ENCODE measurements around the gene RPS21.

Gene RPS21

GRCh38 chr20:62387933-62388635 lies 1.2 kb downstream of the RPS21 start:
- DNase-seq (ENCODE audit: insufficient read length), result no peak
- FAIRE-seq, result no peak
- TF ChIP-seq TAF1 (IDR thresholded peaks at IDR 0.05; ENCODE audit: borderline replicate concordance, low read depth, low read length) (no peak), POLR2AphosphoS5 (IDR thresholded peaks at IDR 0.05; ENCODE audit: low read depth, low read length) (no peak; the same call in 1 of the 2 replicates), POLR2A (IDR thresholded peaks at IDR 0.05; ENCODE audit: low read depth, low read length) (no peak)

- no peak for DNase-seq (ENCODE audit: insufficient read length)
- FAIRE-seq, result no peak
- TF ChIP-seq POLR2AphosphoS5 (IDR thresholded peaks at IDR 0.05; ENCODE audit: low read depth, low read length) (peak; percentile 85), TAF1 (IDR thresholded peaks at IDR 0.05; ENCODE audit: borderline replicate concordance, low read depth, low read length) (no peak), POLR2A (IDR thresholded peaks at IDR 0.05; ENCODE audit: low read depth, low read length) (peak; percentile 59; the same call in 1 of the 2 replicates)
Observed at GRCh38 chr20:62388839-62389600, 2.1 kb downstream of the RPS21 start.

DNA sequence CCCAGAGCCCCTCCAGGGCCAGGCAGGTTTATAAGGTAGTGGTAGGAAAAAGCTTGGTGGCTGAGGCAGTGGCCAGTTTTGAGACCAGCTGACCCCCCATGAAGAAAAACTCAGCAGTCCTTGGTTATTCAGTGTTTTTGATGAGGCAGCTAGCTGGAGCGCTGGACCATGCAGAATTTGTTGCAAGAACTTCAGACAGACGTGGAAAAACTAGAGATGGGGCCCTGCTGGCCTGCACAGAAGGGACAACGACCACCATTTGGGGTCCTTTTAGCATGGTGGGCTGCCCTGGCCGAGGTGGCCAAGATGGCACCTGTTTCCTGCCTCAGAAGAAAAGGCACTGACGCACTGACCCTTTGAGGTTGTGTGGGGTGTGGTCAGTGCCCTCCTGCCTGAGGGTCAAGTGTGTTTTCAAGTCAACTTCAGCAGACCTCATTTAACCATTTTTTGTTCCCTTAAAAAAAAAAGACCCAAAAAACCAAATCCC lies 2.7 kb downstream of the RPS21 start:
- FAIRE-seq, result no peak
- DNase-seq (ENCODE audit: insufficient read length), result no peak
- TF ChIP-seq TAF1 (IDR thresholded peaks at IDR 0.05; ENCODE audit: borderline replicate concordance, low read depth, low read length) (no peak), POLR2AphosphoS5 (IDR thresholded peaks at IDR 0.05; ENCODE audit: low read depth, low read length) (no peak; the same call in 1 of the 2 replicates), POLR2A (IDR thresholded peaks at IDR 0.05; ENCODE audit: low read depth, low read length) (no peak; the same call in 1 of the 2 replicates)

DNA sequence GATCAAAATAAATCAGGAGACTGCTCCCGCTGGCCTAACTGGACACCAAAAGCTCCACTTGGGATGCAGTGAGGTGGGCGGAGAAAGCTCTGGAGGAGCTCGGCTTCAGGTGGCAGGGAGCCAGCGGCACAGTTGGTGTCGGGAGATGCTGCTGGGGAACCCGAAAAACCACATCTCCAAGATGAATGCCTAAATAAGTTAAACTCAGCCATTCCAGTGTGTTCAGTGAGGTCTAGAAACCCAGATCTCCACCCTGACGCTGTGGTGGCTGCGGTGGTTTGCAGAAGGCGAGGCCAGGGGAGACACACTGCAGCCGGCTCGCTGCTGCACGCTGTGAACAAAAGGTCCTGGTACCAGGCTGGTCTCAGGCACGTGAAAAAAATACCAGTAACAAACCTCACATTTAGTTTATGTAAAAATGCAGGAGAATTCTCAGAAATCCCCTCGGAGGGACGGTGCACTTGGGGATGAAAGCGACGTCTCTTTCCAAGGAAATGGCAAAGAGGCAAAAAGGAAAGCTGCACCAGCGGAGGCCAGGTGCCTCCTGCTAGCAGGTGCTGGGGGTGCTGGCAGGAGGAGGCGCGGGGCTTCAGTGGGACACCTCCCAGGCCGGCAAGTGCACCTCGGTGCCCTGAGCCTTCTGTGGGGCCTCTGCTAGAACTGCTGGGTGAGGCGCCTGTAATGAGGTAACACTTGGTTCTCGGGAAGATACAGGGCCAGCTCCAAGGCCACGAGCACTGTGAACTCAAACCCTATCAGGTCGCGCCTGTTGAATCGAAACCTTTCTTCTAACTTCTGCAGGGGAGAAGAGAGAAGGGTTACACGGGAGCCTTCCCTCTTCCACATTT lies 3.6 kb downstream of the RPS21 start:
- DNase-seq (ENCODE audit: insufficient read length) (no peak), FAIRE-seq (no peak)
- no peak; the same call in none of the 2 replicates for TF ChIP-seq POLR2A (IDR thresholded peaks at IDR 0.05; ENCODE audit: low read depth, low read length)
- no peak for TF ChIP-seq TAF1 (IDR thresholded peaks at IDR 0.05; ENCODE audit: borderline replicate concordance, low read depth, low read length)
- TF ChIP-seq POLR2AphosphoS5 (IDR thresholded peaks at IDR 0.05; ENCODE audit: low read depth, low read length), result no peak; the same call in 1 of the 2 replicates

- DNase-seq (ENCODE audit: insufficient read length) (no peak), FAIRE-seq (no peak)
- TF ChIP-seq POLR2A (IDR thresholded peaks at IDR 0.05; ENCODE audit: low read depth, low read length) (no peak), POLR2AphosphoS5 (IDR thresholded peaks at IDR 0.05; ENCODE audit: low read depth, low read length) (peak; percentile 45; the same call in 1 of the 2 replicates)
Observed at GRCh38 chr20:62391165-62392076, 4.5 kb downstream of the RPS21 start.

DNA sequence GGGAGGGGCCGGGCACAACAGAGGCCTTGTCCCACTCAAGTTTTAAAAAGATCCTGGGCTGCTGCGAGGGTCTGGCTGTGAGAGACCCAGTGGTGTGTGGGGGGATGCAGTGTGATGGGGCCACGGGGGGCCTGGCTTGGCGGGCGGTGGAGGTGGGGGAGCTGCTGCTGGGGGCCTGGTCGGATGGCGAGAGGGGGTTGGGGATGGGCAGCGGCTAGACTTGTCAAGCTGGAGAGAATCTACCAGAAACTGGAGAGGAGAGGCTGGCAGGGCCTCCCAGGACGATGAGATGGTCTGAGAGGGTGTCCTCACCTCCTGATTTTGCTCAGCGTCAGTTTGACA lies 5.1 kb downstream of the RPS21 start:
- no peak for FAIRE-seq
- TF ChIP-seq TAF1 (IDR thresholded peaks at IDR 0.05; ENCODE audit: borderline replicate concordance, low read depth, low read length) (no peak), POLR2AphosphoS5 (IDR thresholded peaks at IDR 0.05; ENCODE audit: low read depth, low read length) (peak; percentile 3; the same call in 1 of the 2 replicates), POLR2A (IDR thresholded peaks at IDR 0.05; ENCODE audit: low read depth, low read length) (no peak)
- no peak for DNase-seq (ENCODE audit: insufficient read length)

DNA sequence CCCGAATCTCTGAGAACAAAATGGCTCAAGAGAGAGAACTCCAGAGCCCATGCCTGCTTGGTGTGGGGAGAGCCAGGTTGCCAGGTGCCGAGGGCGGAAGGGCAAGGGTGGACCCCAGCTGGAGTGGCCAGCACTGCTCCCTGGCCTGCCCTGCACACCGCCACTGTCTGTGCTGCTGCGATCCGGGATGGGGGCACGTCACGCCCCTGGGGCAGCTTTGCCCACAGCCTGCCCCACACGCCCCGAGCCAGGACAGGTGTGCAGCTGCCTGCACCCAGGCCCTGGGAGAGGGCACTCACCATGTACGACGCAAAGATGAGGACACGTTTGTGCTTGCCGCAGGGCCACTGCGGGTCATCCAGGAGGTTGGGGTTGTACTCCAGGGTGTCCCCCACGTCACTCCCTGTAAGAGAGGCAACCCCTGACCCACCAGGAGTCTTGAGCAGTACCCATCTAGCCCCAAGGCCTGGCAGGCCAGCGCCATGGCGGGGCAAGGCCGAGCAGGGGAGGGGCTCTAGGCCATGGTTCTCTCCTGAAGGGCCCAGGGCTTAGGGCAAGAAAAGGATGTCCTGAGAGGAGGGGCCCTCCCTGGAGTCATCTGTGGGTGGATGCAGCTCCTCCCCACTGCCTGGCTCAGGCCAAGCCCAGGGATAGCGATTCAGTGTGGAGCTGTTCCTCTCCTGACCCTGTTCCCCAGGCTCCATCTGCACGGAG lies 5.9 kb downstream of the RPS21 start:
- no peak for TF ChIP-seq POLR2A (IDR thresholded peaks at IDR 0.05; ENCODE audit: low read depth, low read length)
- 0 out of 2 replicates have a peak, but pooled peaks have one; percentile 29 for TF ChIP-seq POLR2AphosphoS5 (IDR thresholded peaks at IDR 0.05; ENCODE audit: low read depth, low read length)
- TF ChIP-seq TAF1 (IDR thresholded peaks at IDR 0.05; ENCODE audit: borderline replicate concordance, low read depth, low read length), result no peak
- FAIRE-seq, result no peak
- DNase-seq (ENCODE audit: insufficient read length), result no peak

GRCh38 chr20:62393335-62393665 lies 6.4 kb downstream of the RPS21 start:
- FAIRE-seq (no peak), DNase-seq (ENCODE audit: insufficient read length) (no peak)
- TF ChIP-seq POLR2AphosphoS5 (IDR thresholded peaks at IDR 0.05; ENCODE audit: low read depth, low read length) (no peak), TAF1 (IDR thresholded peaks at IDR 0.05; ENCODE audit: borderline replicate concordance, low read depth, low read length) (no peak), POLR2A (IDR thresholded peaks at IDR 0.05; ENCODE audit: low read depth, low read length) (no peak)

GRCh38 chr20:62393830-62394229 lies 6.9 kb downstream of the RPS21 start:
- TF ChIP-seq TAF1 (IDR thresholded peaks at IDR 0.05; ENCODE audit: borderline replicate concordance, low read depth, low read length) (no peak), POLR2A (IDR thresholded peaks at IDR 0.05; ENCODE audit: low read depth, low read length) (no peak), POLR2AphosphoS5 (IDR thresholded peaks at IDR 0.05; ENCODE audit: low read depth, low read length) (no peak)
- no peak for DNase-seq (ENCODE audit: insufficient read length)
- FAIRE-seq, result no peak

Data from GM12892 (cell line).